GM12878 (cell line): ENCODE results near the gene DYSF. TPM values are rescaled to one million over a fixed set of nuclear protein-coding genes. Genes with fewer than 3 reads are reported as not detected.

Source experiments
- ATAC-seq: fragments of 200-7000 bp; cut with Tn5 transposase; 3 replicates; pipeline ENCODE4 v1.9.1; 2020; ENCODE audit warnings: mild to moderate bottlenecking, moderate library complexity
- BruUV-seq: library from RNA; stranded (reverse); fragments of 400-500 nt; replicated peaks from 2 replicates; lab custom pipeline; 2021; lab: Mats Ljungman, UMichigan
- CTCF ChIA-PET: fragments of 300-600 bp; sonication (Branson Sonifier 250); formaldehyde crosslinking; extraction: SDS; loops from one replicate; lab custom pipeline; 2021; ENCODE audit warnings: inconsistent platforms; lab: Yijun Ruan, JAX
- POLR2A ChIA-PET: fragments of 350-600 bp; formaldehyde crosslinking; extraction: SDS; loops from one replicate; lab custom pipeline; 2021; ENCODE audit warnings: inconsistent platforms; lab: Charles Lee
- RAD21 ChIA-PET: fragments of 300-600 bp; sonication (Branson Sonifier 250); formaldehyde crosslinking; loops from one replicate; lab custom pipeline; 2023; ENCODE audit warnings: antibody characterized with exemption; ENCODE audit not compliant: unreplicated experiment; lab: Charles Lee
- SMC1A ChIA-PET: fragments of 300-600 bp; sonication (Branson Sonifier 250); formaldehyde crosslinking; loops from one replicate; lab custom pipeline; 2023; ENCODE audit not compliant: unreplicated experiment, uncharacterized antibody; lab: Charles Lee
- DNase-seq: peaks from one replicate; pipeline ENCODE4 v3.0.0-alpha.2; 2011; ENCODE audit warnings: low read depth, low spot score
- FAIRE-seq: peaks from 3 replicates; lab custom pipeline; 2011; peaks lifted over from hg19 to GRCh38; lab: Jason Lieb, UNC
- H2AFZ ChIP-seq: 2 replicates; pipeline ENCODE4 v1.6.0; 2011; ENCODE audit warnings: low read depth, low read length, control low read depth; ENCODE audit not compliant: control insufficient read depth
- H3K27ac ChIP-seq: 2 replicates; pipeline ENCODE4 v1.5.1; 2011; ENCODE audit warnings: control low read depth; ENCODE audit not compliant: control insufficient read depth, insufficient read depth
- H3K27me3 ChIP-seq, 2 experiments: replicated peaks in 1 of 2; 2 replicates each; pipeline versions ENCODE4 v1.6.0 to v1.6.1; 2011; ENCODE audit warnings: low read length in 1 of 2; ENCODE audit not compliant: control insufficient read depth in 2 of 2, insufficient read depth in 2 of 2
- H3K36me3 ChIP-seq, 2 experiments: 2 replicates each; pipeline ENCODE4 v1.5.1; 2011; ENCODE audit warnings: low read length in 1 of 2; ENCODE audit not compliant: control insufficient read depth in 2 of 2, insufficient read depth in 2 of 2
- H3K4me1 ChIP-seq: 2 replicates; pipeline ENCODE4 v1.6.1; 2011; ENCODE audit warnings: mild to moderate bottlenecking, low read length, moderate library complexity, mixed read lengths; ENCODE audit not compliant: control insufficient read depth, insufficient read depth
- H3K4me2 ChIP-seq: 2 replicates; pipeline ENCODE4 v1.6.0; 2011; ENCODE audit warnings: control low read depth; ENCODE audit not compliant: control insufficient read depth, insufficient read depth
- H3K4me3 ChIP-seq: fragments of 200-600 bp; sonication (generic); 2 replicates; pipeline ENCODE4 v1.5.1; 2016
- H3K79me2 ChIP-seq: 2 replicates; pipeline ENCODE4 v1.6.0; 2011; ENCODE audit warnings: low read length; ENCODE audit not compliant: control insufficient read depth, insufficient read depth
- H3K9ac ChIP-seq: 2 replicates; pipeline ENCODE4 v1.8.0; 2011; ENCODE audit warnings: low read length, control low read depth, mixed read lengths; ENCODE audit not compliant: control insufficient read depth, insufficient read depth
- H3K9me3 ChIP-seq: replicated peaks from 3 replicates; pipeline ENCODE4 v1.5.1; 2011; ENCODE audit warnings: mild to moderate bottlenecking, low read length; ENCODE audit not compliant: control insufficient read depth, insufficient read depth
- H4K20me1 ChIP-seq: 2 replicates; pipeline ENCODE4 v1.6.0; 2011; ENCODE audit not compliant: control insufficient read depth, insufficient read depth
- BMI1 ChIP-seq: fragments of 450-650 bp; IDR thresholded peaks from 2 replicates; pipeline ENCODE4 v1.6.1; 2016; ENCODE audit warnings: mild to moderate bottlenecking, moderate library complexity, borderline replicate concordance
- CBX3 ChIP-seq: fragments of 200-600 bp; sonication (generic); IDR thresholded peaks from 2 replicates; pipeline ENCODE4 v1.6.1; 2016; ENCODE audit warnings: low read depth, borderline replicate concordance
- EED ChIP-seq: sonication (generic); IDR thresholded peaks from 2 replicates; pipeline ENCODE4 v1.6.1; 2016; ENCODE audit warnings: antibody characterized with exemption, low read depth
- EZH2 ChIP-seq: IDR thresholded peaks from 2 replicates; pipeline ENCODE4 v1.6.1; 2012; ENCODE audit warnings: low read depth, mild to moderate bottlenecking, control low read depth, inconsistent platforms, low read length, borderline replicate concordance; ENCODE audit not compliant: control insufficient read depth
- RB1 ChIP-seq: fragments of 450-650 bp; formaldehyde crosslinking; IDR thresholded peaks from 2 replicates; pipeline ENCODE4 v1.6.1; 2017; ENCODE audit warnings: mild to moderate bottlenecking, borderline replicate concordance
- SIX5 ChIP-seq: IDR thresholded peaks from 2 replicates; pipeline ENCODE4 v1.6.1; 2011; ENCODE audit warnings: mild to moderate bottlenecking, low read depth, low read length, moderate library complexity; ENCODE audit not compliant: severe bottlenecking
- SRF ChIP-seq, 2 experiments: IDR thresholded peaks; 2 replicates each; pipeline ENCODE4 v1.6.1; 2011; ENCODE audit warnings: low read depth in 2 of 2, low read length in 2 of 2, mild to moderate bottlenecking in 1 of 2, moderate library complexity in 1 of 2
- ZBED1 ChIP-seq: IDR thresholded peaks from 2 replicates; pipeline ENCODE4 v1.6.1; 2016; ENCODE audit warnings: borderline replicate concordance
- ZNF622 ChIP-seq: fragments of 450-650 bp; IDR thresholded peaks from 2 replicates; pipeline ENCODE4 v1.6.1; 2017; ENCODE audit warnings: mild to moderate bottlenecking, inconsistent platforms
- ZZZ3 ChIP-seq: IDR thresholded peaks from 2 replicates; pipeline ENCODE4 v1.6.1; 2011; ENCODE audit warnings: low read depth; ENCODE audit not compliant: control insufficient read depth, insufficient read length
- WGBS: methylation state at CpG from one replicate; pipeline ENCODE4 v1.1.6; 2016; ENCODE audit warnings: low lambda C conversion rate; ENCODE audit not compliant: insufficient replicate concordance, insufficient coverage; ENCODE audit errors: missing lambda C conversion rate; 5-methylcytosine and 5-hydroxymethylcytosine counted together
- in situ Hi-C: fragments of 300-500 bp; cut with MboI; formaldehyde crosslinking; loops from 9 replicates; pipeline ENCODE4 v1.14.3; 2018; ENCODE audit warnings: mixed read lengths
- intact Hi-C: fragments of 100-400 bp; cut with micrococcal nuclease; formaldehyde crosslinking; loops from one replicate; pipeline ENCODE4 v1.14.2; 2022; ENCODE audit not compliant: unreplicated experiment
- polyA plus RNA-seq, 11 experiments: library from polyadenylated mRNA; depleted of rRNA in 4 of 11; unstranded in 6 of 11; stranded (reverse) in 5 of 11; fragments of >200 nt; fragmentation: Nextera tagmentation in 4 of 11; fragmentation: Illumina TruSeq in 1 of 11; extraction: Ambion mirVana in 4 of 11; extraction: Trizol in 1 of 11; gene quantifications; 1 replicate in 1 of 11; 2 replicates in 10 of 11; pipeline versions ENCODE4 v1.2.1 to v1.2.3, GENCODE V29; 2011 to 2016; ENCODE audit warnings: inconsistent platforms in 2 of 11, missing spikeins in 2 of 11, low read depth in 1 of 11
- total RNA-seq, 4 experiments: library from RNA; depleted of rRNA in 3 of 4; stranded (reverse); fragments of >200 nt in 3 of 4; fragmentation: Illumina TruSeq in 1 of 4; extraction: Trizol in 1 of 4; gene quantifications; 2 replicates each; pipeline versions ENCODE4 v1.2.1 to v1.2.3, GENCODE V29; 2013 to 2021
- TF ChIP-seq, protein P1 (sequence below): fragments of 450-650 bp; IDR thresholded peaks from 2 replicates; pipeline ENCODE4 v1.6.1; 2016; ENCODE audit warnings: mild to moderate bottlenecking, moderate library complexity, borderline replicate concordance
- TF ChIP-seq, protein P2 (sequence below): fragments of 450-650 bp; IDR thresholded peaks from 2 replicates; pipeline ENCODE4 v1.6.1; 2014; ENCODE audit warnings: mild to moderate bottlenecking

Gene DYSF
- total and polyA plus RNA-seq, 10 of the 15 experiments (the other 5 are each of a cell fraction or from before 2014, with no cell fraction given): under 0.01 to 0.15 (median 0.03) TPM; not detected in 7

DNA sequence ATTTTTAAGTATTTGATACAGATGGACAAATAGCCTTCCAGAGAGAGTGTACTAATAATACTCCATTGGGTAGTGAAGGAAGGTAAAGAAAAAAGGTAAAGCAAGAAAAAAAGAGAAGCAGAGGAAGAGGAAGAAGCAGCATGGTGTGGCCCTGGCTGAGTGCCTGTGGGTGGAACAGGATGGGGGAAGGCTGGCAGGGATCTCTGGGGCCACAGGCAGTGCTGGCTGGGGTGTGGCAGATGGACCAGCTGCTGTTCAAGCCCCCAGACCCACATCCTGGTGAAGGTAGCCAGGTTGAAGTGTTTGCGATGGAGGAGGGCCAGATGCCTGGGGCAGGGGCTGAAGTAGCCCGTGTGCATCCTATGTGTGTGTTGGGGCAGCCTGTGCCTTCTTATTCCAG, 79.0 kb downstream of the DYSF start:
- DNase-seq (no peak), ATAC-seq (no peak), FAIRE-seq (no peak)
- Histone ChIP-seq H3K9me3 (no peaks in the 10 kb centered on the region), H4K20me1 (no peaks in the 10 kb centered on the region; the same call in 1 of the 2 replicates), H3K4me1 (no peaks in the 10 kb centered on the region), H3K27me3 (peaks cover 0 to 1% of the 10 kb centered on the region in 2 experiments; a peak in 2 of 4 replicates), H3K4me3 (no peak overlapping the region), H2AFZ (no peak overlapping the region), H3K79me2 (no peaks in the 10 kb centered on the region), H3K27ac (no peak overlapping the region), H3K9ac (no peak overlapping the region), H3K4me2 (no peak overlapping the region), H3K36me3 (no peaks in the 10 kb centered on the region)
- ChIA-PET POLR2A (no interaction called here), RAD21 (no interaction called here), CTCF (no interaction called here), SMC1A (no interaction called here)
- in situ Hi-C loops (loop anchor here (10.0 kb wide), 1 partner anchor 1052 kb away; no protein-coding TSS in a partner anchor), intact Hi-C loops (loop anchor here (5.0 kb wide), 2 partner anchors 620 to 1045 kb away; no protein-coding TSS in a partner anchor)
- WGBS: 19% methylated on average over 2 of the region's 2 CpGs
- no peak for TF ChIP-seq SRF (IDR thresholded peaks at IDR 0.05; ENCODE audit: low read depth in 2 of 2, low read length in 2 of 2)
- no TSS peak for BruUV-seq

DNA sequence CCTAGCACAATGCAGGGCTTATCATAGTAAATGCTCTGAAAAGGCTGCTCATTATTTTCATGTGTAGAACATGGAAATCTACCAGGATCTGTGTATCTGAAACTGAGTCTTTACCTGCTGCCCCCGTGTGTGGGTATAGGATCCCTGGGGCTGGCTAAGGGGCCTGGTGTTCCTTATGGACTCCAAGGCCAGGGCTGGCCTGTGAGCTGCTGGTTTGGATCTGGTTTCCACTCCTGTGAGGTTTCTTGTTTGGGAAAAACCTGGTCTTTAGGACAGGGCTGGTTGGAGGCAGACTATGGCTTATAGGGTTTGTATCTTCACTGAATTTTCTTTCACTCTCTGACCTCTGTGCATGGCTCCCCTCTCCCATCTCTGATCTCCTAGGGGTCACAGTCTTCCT, 80.8 kb downstream of the DYSF start:
- SMC1A ChIA-PET: no interaction called here
- BruUV-seq: no TSS peak
- Histone ChIP-seq H2AFZ (no peak overlapping the region), H3K79me2 (no peaks in the 10 kb centered on the region), H3K27me3 (peaks cover 0 to 1% of the 10 kb centered on the region in 2 experiments; a peak in 1 of 4 replicates), H3K36me3 (no peaks in the 10 kb centered on the region), H3K9me3 (no peaks in the 10 kb centered on the region), H3K4me3 (no peak overlapping the region), H3K27ac (no peak overlapping the region), H3K4me2 (no peak overlapping the region), H4K20me1 (no peaks in the 10 kb centered on the region; the same call in 1 of the 2 replicates), H3K4me1 (no peaks in the 10 kb centered on the region), H3K9ac (no peak overlapping the region)
- RAD21 ChIA-PET: no interaction called here
- ATAC-seq (no peak), DNase-seq (no peak), FAIRE-seq (no peak)
- CTCF ChIA-PET: no interaction called here
- 0% methylated on average over 1 of the region's 1 CpG for WGBS
- intact Hi-C loops (loop anchor here (5.0 kb wide), 2 partner anchors 618 to 1043 kb away; no protein-coding TSS in a partner anchor), in situ Hi-C loops (loop anchor here (10.0 kb wide), 1 partner anchor 1051 kb away; no protein-coding TSS in a partner anchor)
- POLR2A ChIA-PET: no interaction called here
- no peak for TF ChIP-seq EZH2
- TF ChIP-seq EED: no peak
- TF ChIP-seq SIX5: no peak
- no peak for TF ChIP-seq BMI1
- TF ChIP-seq ZNF622: no peak
- TF ChIP-seq ZBED1: no peak
- TF ChIP-seq, protein P1, sequence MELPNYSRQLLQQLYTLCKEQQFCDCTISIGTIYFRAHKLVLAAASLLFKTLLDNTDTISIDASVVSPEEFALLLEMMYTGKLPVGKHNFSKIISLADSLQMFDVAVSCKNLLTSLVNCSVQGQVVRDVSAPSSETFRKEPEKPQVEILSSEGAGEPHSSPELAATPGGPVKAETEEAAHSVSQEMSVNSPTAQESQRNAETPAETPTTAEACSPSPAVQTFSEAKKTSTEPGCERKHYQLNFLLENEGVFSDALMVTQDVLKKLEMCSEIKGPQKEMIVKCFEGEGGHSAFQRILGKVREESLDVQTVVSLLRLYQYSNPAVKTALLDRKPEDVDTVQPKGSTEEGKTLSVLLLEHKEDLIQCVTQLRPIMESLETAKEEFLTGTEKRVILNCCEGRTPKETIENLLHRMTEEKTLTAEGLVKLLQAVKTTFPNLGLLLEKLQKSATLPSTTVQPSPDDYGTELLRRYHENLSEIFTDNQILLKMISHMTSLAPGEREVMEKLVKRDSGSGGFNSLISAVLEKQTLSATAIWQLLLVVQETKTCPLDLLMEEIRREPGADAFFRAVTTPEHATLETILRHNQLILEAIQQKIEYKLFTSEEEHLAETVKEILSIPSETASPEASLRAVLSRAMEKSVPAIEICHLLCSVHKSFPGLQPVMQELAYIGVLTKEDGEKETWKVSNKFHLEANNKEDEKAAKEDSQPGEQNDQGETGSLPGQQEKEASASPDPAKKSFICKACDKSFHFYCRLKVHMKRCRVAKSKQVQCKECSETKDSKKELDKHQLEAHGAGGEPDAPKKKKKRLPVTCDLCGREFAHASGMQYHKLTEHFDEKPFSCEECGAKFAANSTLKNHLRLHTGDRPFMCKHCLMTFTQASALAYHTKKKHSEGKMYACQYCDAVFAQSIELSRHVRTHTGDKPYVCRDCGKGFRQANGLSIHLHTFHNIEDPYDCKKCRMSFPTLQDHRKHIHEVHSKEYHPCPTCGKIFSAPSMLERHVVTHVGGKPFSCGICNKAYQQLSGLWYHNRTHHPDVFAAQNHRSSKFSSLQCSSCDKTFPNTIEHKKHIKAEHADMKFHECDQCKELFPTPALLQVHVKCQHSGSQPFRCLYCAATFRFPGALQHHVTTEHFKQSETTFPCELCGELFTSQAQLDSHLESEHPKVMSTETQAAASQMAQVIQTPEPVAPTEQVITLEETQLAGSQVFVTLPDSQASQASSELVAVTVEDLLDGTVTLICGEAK: no peak
- TF ChIP-seq RB1: no peak
- no peak for TF ChIP-seq ZZZ3
- no peak for TF ChIP-seq CBX3
- TF ChIP-seq, protein P2, sequence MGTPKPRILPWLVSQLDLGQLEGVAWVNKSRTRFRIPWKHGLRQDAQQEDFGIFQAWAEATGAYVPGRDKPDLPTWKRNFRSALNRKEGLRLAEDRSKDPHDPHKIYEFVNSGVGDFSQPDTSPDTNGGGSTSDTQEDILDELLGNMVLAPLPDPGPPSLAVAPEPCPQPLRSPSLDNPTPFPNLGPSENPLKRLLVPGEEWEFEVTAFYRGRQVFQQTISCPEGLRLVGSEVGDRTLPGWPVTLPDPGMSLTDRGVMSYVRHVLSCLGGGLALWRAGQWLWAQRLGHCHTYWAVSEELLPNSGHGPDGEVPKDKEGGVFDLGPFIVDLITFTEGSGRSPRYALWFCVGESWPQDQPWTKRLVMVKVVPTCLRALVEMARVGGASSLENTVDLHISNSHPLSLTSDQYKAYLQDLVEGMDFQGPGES: no peak
